ENCODE measurements around the gene SNX2.
"Not testable (repeated sequence)": the region's sequence is repeated elsewhere in the genome, so short reads cannot be mapped to it uniquely, and the experiment has no call there.

Gene SNX2

DNA sequence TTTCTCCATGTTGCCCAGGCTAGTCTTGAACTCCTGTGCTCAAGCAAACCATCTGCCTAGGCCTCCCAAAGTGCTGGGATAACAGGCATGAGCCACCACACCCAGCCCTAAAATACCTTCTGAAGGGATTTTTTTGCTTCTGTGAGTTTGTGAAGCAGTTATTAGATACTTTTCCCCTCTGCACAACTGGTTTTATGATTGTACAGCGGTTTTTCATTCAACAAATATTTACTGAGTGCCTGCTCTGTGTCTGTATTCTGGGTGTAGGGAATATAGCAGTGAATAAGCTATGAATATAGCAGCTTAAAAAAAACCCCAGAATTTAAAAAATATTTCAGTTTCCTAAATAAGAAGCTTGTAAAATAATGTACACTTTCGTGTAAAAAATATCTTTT lies 72.8 kb downstream of the SNX2 start:
- ChIA-PET CTCF (interaction anchor here (1.3 kb wide), 1 partner anchor 520 kb away, joined by 5 read pairs; no protein-coding TSS in a partner anchor), POLR2A (interaction anchor here (0.7 kb wide), 1 partner anchor 38 kb away, joined by 3 read pairs; no protein-coding TSS in a partner anchor)
- no peak for TF ChIP-seq ZNF384 (IDR thresholded peaks at IDR 0.05)
- no peak for TF ChIP-seq L3MBTL2 (conservative IDR thresholded peaks at IDR 0.05)
- no peak for TF ChIP-seq SUZ12 (IDR thresholded peaks at IDR 0.05)
- TF ChIP-seq ARNT (IDR thresholded peaks at IDR 0.05), result no peak
- TF ChIP-seq, protein P1, sequence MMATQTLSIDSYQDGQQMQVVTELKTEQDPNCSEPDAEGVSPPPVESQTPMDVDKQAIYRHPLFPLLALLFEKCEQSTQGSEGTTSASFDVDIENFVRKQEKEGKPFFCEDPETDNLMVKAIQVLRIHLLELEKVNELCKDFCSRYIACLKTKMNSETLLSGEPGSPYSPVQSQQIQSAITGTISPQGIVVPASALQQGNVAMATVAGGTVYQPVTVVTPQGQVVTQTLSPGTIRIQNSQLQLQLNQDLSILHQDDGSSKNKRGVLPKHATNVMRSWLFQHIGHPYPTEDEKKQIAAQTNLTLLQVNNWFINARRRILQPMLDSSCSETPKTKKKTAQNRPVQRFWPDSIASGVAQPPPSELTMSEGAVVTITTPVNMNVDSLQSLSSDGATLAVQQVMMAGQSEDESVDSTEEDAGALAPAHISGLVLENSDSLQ (IDR thresholded peaks at IDR 0.05), result no peak
- TF ChIP-seq FOXA1 (IDR thresholded peaks at IDR 0.05), result no peak
- TF ChIP-seq TARDBP (IDR thresholded peaks at IDR 0.05), result no peak
- TF ChIP-seq FOXM1 (IDR thresholded peaks at IDR 0.05; ENCODE audit: borderline replicate concordance), result no peak
- no peak for TF ChIP-seq CTBP1 (IDR thresholded peaks at IDR 0.05; ENCODE audit: borderline replicate concordance)
- TF ChIP-seq ELF4 (IDR thresholded peaks at IDR 0.05), result no peak
- no peak for TF ChIP-seq HDGF (IDR thresholded peaks at IDR 0.05; ENCODE audit: borderline replicate concordance)
- TF ChIP-seq BHLHE40 (IDR thresholded peaks at IDR 0.05; ENCODE audit: borderline replicate concordance), result no peak
- TF ChIP-seq SP1 (IDR thresholded peaks at IDR 0.05), result no peak
- TF ChIP-seq FOXK2 (IDR thresholded peaks at IDR 0.05), result no peak
- DNase-seq (ENCODE audit: extremely low spot score), result no peak

DNA sequence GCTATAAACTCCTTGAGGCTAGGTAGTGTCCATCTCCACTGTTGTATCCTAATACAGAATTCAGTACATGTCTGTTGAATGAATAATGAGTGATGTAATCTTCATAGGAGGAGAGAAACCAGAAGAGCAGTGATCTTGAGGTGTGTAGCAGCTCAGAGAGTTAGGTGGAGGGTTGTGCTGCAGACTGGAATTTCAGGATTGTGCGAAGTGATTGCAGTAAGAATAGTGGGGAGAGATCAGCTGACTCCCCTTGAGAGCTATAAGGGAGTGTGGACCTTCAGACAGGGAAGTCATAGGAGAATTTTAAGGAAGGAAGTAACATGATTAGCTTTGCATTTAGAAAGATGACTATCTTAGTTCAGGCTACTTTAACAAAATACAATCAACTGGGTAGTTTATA lies 74.9 kb downstream of the SNX2 start:
- POLR2A ChIA-PET, result no interaction called here
- no peak for DNase-seq (ENCODE audit: extremely low spot score)
- CTCF ChIA-PET, result no interaction called here
- no peak for TF ChIP-seq L3MBTL2 (conservative IDR thresholded peaks at IDR 0.05)
- no peak for TF ChIP-seq HDGF (IDR thresholded peaks at IDR 0.05; ENCODE audit: borderline replicate concordance)
- TF ChIP-seq, protein P1 (IDR thresholded peaks at IDR 0.05), result no peak
- no peak for TF ChIP-seq LEF1 (IDR thresholded peaks at IDR 0.05; ENCODE audit: borderline replicate concordance)
- no peak for TF ChIP-seq CTBP1 (IDR thresholded peaks at IDR 0.05; ENCODE audit: borderline replicate concordance)
- no peak for TF ChIP-seq SUZ12 (IDR thresholded peaks at IDR 0.05)
- TF ChIP-seq TARDBP (IDR thresholded peaks at IDR 0.05), result no peak
- no peak for TF ChIP-seq ZNF384 (IDR thresholded peaks at IDR 0.05)
- TF ChIP-seq FOXM1 (IDR thresholded peaks at IDR 0.05; ENCODE audit: borderline replicate concordance), result no peak
- TF ChIP-seq NFRKB (IDR thresholded peaks at IDR 0.05), result no peak
- no peak for TF ChIP-seq BHLHE40 (IDR thresholded peaks at IDR 0.05; ENCODE audit: borderline replicate concordance)
- no peak for TF ChIP-seq FOXK2 (IDR thresholded peaks at IDR 0.05)
- TF ChIP-seq ELF4 (IDR thresholded peaks at IDR 0.05), result no peak
- no peak for TF ChIP-seq FOXA1 (IDR thresholded peaks at IDR 0.05)
- no peak for TF ChIP-seq ARNT (IDR thresholded peaks at IDR 0.05)
- TF ChIP-seq SP1 (IDR thresholded peaks at IDR 0.05), result no peak

DNA sequence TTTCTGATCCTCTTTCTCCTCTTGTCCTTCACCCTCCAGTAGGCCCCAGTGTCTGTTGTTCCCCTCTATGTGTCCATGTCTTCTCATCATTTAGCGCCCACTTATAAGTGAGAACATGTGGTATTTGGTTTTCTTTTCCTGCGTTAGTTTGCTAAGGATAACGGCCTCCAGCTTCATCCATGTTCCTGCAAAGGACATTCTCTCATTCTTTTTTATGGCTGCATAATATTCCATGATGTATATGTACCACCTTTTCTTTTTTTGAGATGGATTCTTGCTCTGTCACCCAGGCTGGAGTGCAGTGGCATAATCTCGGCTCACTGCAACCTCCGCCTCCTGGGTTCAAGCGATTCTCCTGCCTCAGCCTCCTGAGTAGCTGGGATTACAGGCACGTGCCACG lies 82.7 kb downstream of the SNX2 start:
- POLR2A ChIA-PET; CTCF ChIA-PET; DNase-seq (ENCODE audit: extremely low spot score): not testable (repeated sequence)

DNA sequence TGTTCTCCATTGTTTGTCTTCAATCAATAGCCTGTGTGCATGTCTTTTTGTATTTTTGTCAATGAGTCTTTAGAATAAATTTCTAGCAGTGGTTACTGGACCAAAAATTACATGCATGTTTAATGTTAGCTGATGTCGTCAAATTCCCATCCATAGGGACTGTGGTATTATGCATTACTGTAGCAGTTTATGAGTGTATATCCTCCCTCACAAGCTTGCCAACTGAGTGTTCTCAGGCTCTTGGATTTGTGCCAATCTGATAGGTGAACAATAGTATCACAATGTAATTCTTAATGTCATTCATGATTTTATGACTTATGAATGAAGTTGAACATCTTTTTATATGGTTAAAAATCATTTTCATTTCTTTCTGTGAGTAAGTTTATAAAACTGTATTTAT lies 83.6 kb downstream of the SNX2 start:
- DNase-seq (ENCODE audit: extremely low spot score), result no peak
- ChIA-PET POLR2A (no interaction called here), CTCF (no interaction called here)
- TF ChIP-seq LEF1 (IDR thresholded peaks at IDR 0.05; ENCODE audit: borderline replicate concordance), result no peak
- no peak for TF ChIP-seq HDGF (IDR thresholded peaks at IDR 0.05; ENCODE audit: borderline replicate concordance)
- no peak for TF ChIP-seq ARNT (IDR thresholded peaks at IDR 0.05)
- TF ChIP-seq L3MBTL2 (conservative IDR thresholded peaks at IDR 0.05), result no peak
- no peak for TF ChIP-seq TARDBP (IDR thresholded peaks at IDR 0.05)
- TF ChIP-seq FOXA1 (IDR thresholded peaks at IDR 0.05), result no peak
- TF ChIP-seq CTBP1 (IDR thresholded peaks at IDR 0.05; ENCODE audit: borderline replicate concordance), result no peak
- TF ChIP-seq FOXM1 (IDR thresholded peaks at IDR 0.05; ENCODE audit: borderline replicate concordance), result no peak
- TF ChIP-seq SP1 (IDR thresholded peaks at IDR 0.05), result no peak
- TF ChIP-seq NFRKB (IDR thresholded peaks at IDR 0.05), result no peak
- no peak for TF ChIP-seq FOXK2 (IDR thresholded peaks at IDR 0.05)
- TF ChIP-seq SUZ12 (IDR thresholded peaks at IDR 0.05), result no peak

DNA sequence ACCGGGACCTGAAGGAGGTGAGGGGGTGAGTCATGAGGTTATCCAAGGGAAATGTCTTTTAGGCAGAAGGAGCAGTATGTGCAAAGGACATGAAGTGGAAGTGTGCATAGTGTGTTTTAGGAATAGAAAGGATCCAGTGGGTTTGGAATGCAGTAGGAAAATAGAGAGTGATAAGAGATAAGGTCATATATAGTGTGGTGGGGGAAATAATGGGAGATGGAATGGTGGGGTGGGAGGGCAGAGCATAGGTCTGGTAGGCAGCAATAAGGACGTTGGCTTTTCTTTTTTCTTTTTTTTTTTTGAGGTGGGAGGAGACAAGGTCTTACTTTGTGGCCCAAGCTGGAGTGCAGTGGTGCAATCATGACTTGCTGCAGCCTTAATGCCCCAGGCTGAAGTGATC lies 88.4 kb downstream of the SNX2 start:
- ChIA-PET CTCF (no interaction called here), POLR2A (no interaction called here)
- TF ChIP-seq SUZ12 (IDR thresholded peaks at IDR 0.05) (no peak), HDGF (IDR thresholded peaks at IDR 0.05; ENCODE audit: borderline replicate concordance) (no peak), ELF4 (IDR thresholded peaks at IDR 0.05) (no peak), ZNF384 (IDR thresholded peaks at IDR 0.05) (no peak), NFRKB (IDR thresholded peaks at IDR 0.05) (no peak), LEF1 (IDR thresholded peaks at IDR 0.05; ENCODE audit: borderline replicate concordance) (no peak), FOXK2 (IDR thresholded peaks at IDR 0.05) (no peak)
- TF ChIP-seq, protein P1 (IDR thresholded peaks at IDR 0.05), result no peak
- no peak for DNase-seq (ENCODE audit: extremely low spot score)

DNA sequence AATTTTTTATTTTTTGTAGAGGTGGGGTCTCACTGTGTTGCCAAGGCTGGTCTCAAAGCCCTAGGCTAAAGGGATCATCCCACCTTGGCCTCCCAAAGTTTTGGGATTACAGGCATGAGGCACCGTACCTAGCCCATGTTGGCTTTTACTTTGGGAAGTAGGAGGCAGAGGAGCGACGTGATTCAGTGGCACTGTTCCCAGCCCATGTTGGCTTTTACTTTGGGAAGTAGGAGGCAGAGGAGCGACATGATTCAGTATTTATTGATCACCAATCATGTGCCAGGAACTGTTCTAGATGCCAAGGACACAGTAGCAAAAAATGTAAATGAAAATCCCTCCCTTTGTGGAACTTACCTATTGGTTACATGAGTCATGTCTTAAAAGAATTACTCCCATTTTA lies 88.8 kb downstream of the SNX2 start:
- ChIA-PET CTCF (no interaction called here), POLR2A (no interaction called here)
- TF ChIP-seq ELF4 (IDR thresholded peaks at IDR 0.05), result no peak
- DNase-seq (ENCODE audit: extremely low spot score), result no peak

DNA sequence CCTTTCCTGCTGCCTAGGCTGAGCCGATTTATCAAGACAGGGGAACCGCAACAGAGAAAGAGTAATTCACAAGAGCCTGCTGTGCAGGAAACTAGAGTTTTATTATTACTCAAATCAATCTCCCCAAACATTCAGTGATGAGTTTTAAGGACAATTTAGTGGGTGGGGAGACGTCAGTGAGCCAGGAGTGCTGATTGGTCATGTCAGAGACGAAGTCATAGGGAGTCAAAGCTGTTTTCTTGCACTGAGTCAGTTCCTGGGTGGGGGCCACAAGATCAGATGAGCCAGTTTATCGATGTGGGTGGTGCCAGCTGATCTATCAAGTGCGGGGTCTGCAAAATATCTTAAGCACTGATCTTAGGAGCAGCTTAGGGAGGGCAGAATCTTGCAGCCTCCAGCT lies 89.5 kb downstream of the SNX2 start:
- CTCF ChIA-PET, result no interaction called here
- no peak for TF ChIP-seq FOXK2 (IDR thresholded peaks at IDR 0.05)
- TF ChIP-seq FOXA1 (IDR thresholded peaks at IDR 0.05), result no peak
- no peak for TF ChIP-seq FOXM1 (IDR thresholded peaks at IDR 0.05; ENCODE audit: borderline replicate concordance)
- TF ChIP-seq TARDBP (IDR thresholded peaks at IDR 0.05), result no peak
- TF ChIP-seq SP1 (IDR thresholded peaks at IDR 0.05), result no peak
- no peak for TF ChIP-seq L3MBTL2 (conservative IDR thresholded peaks at IDR 0.05)
- no peak for TF ChIP-seq ELF4 (IDR thresholded peaks at IDR 0.05)
- TF ChIP-seq ZNF384 (IDR thresholded peaks at IDR 0.05), result no peak
- no peak for TF ChIP-seq ARNT (IDR thresholded peaks at IDR 0.05)
- POLR2A ChIA-PET, result no interaction called here
- DNase-seq (ENCODE audit: extremely low spot score), result no peak
